NCI-H1048 (cell line): Measurements from ENCODE around the gene CALHM3.
"Not testable (repeated sequence)": the region's sequence is repeated elsewhere in the genome, so short reads cannot be mapped to it uniquely, and the experiment has no call there.

Experiments used
- DNase-seq: peaks from one replicate; lab custom pipeline; 2025; lab: John Stamatoyannopoulos, UW

CALHM3 gene

GRCh38 chr10:103502849-103503660 lies 24.0 kb upstream of the CALHM3 start:
- DNase-seq = no peak

DNA sequence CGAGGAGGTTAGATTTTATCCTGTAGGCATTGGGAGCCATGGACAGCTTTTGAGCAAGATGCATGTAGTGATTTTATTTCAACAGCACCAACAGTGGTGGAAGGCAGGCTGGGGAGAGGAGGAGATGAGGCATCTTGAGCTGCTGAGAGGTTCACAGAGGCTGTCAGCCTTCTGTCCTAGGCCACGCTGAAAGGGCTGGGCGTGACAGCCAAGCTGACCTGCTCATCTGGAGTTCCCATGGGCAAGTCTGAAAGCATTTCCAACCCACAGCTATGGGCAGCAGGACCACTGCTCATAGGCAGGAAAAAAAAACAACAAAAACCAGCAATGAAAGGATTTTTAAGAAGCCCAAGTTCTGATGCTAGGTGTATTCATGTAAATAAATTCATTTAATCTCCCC lies 22.1 kb upstream of the CALHM3 start:
- DNase-seq = no peak

DNA sequence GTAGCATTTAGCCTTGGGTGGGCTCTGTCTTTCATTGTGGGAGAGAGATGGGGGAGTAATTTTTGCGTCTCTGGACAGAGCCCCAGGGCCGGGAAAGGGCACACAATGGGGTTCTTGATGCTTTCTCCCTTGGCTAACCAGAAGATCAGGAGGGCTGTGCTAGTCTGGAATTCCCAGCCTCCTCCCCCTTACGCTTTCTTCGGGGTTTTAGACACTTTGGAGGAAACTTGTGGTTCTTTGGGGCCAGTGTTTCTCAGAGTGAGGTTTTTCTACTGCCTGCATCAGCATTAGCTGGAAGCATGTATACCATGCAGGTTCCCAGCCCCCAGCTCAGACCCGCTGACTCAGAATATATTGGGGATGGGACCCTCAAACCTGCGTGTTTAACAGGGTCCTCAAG lies 21.4 kb upstream of the CALHM3 start:
- DNase-seq = no peak

DNA sequence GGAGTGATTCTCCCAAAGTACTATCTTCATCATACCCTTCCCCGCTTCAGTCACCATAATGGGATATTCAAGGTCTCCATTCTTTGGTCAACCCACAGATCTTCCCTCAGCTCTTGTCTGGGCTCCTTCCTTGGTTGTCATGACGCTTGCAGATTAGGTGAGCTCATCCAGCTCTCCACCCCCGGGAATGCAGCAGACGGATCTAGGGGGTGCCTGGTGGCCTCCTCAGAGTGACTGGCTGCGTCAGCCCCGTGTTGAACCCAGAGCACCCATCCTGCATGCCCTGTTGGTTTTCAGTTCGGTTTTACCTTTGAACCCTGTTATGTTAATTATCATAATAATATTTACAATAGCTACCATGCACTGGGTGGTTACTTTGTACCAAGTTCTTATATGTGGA lies 20.8 kb upstream of the CALHM3 start:
- no peak for DNase-seq

- DNase-seq = no peak
Observed at GRCh38 chr10:103498936-103499638, 20.0 kb upstream of the CALHM3 start.

DNA sequence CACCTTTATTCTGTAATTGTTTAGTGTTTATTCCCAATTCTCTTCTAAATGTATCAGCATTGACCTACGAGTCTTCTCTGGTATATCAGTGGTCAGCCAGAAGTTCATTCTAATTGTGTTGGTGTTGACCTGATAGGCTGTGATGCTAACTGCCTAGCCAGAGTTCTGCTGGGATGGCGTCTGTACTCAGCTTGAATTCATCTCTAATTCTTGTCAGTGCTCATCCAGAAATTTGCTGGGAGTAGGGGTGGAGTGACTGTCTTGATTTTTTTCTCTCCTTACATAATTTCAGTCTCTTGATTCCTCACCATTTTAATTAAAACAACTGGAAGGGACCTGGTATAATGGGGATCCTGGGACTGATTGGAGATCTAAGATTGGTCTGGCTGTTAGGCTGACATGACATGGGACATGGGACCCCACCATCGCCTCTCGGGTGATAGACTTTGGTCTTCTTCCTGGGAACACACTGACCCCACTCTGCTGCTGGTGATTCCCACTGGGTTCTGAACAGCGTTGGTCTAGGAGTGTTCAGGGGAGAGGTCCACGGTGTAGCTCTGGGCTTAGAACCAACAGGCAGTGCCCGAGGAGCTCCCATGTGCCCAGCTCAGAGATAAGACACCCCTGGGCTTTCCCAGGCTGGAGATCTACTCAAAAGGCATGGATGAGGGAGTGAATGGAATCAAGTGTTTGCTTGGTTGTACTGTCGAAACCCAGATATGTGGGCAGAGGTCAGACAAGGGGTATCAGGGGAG lies 18.3 kb upstream of the CALHM3 start:
- no peak for DNase-seq

- no peak for DNase-seq
Observed at GRCh38 chr10:103495321-103495720, 16.3 kb upstream of the CALHM3 start.

DNA sequence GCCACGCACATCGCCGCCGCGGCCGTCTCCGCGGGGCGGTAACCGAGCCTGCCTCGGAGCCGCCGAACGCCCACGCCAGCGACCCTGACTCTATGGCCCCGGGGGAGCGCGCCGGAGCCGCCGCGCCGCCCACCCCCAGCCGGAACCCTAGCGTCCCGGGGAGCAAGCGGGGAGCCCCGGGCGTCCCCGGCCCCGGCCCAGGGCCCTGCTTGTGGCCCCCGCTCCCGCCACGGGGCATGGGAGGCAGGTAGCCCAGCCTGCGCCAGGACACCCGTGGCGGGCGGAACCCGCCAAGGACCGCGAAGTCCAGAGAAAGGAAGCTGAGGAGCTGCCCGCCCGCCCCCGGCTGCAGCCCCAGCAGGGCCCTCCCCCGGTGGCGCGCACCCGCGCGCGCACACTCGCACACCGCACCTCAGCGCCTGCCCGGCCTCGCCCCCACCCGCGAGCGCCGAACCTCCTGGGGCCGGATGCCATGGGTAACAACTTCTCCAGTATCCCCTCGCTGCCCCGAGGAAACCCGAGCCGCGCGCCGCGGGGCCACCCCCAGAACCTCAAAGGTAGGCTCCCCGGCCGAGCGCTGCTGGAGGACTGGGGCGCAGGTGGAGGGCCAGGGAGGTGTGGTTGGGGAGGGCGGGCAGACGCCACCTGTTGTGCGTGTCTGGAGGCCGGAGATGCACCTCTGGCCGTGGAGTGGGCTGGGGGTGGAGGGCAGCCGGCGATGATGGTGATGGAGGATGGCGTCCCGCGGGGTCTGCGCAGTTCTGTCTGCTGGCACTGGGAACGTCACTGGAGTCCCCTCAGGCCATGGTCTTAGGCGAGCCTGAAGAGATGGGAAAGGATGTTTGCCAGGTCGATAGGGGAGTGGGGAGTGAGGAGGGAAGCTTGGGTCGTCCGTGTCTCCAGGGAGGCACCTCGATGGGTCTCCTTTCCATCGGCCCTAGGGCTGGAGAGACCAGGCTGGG lies 15.2 kb upstream of the CALHM3 start:
- DNase-seq = no peak

- no peak for DNase-seq
Observed at GRCh38 chr10:103493362-103493915, 14.4 kb upstream of the CALHM3 start, which contains the start of gene NEURL1. Gene NEURL1 (plus strand): TSS chr10:103493705. CDS start chr10:103494388, 683 bp downstream.

- DNase-seq = no peak
Observed at GRCh38 chr10:103492655-103493261, 13.7 kb upstream of the CALHM3 start.

GRCh38 chr10:103491729-103492364 lies 12.8 kb upstream of the CALHM3 start:
- DNase-seq = no peak

DNA sequence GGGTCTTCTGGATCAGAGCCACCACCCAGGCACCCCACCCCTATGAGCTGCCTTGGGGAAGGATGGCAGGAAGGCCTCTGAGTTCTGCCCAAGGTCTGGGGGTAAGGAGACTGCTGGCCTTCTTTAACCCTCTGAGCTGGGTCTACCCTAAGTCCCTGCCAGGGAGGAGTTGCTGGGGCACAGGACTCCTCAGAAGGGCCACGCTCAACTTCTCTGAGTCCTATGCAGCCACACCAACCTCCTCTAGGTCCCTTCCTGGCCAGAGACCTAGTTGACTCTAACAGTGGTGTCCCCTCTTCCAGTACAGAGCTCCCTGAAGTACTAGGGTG lies 11.9 kb upstream of the CALHM3 start:
- DNase-seq = no peak

DNA sequence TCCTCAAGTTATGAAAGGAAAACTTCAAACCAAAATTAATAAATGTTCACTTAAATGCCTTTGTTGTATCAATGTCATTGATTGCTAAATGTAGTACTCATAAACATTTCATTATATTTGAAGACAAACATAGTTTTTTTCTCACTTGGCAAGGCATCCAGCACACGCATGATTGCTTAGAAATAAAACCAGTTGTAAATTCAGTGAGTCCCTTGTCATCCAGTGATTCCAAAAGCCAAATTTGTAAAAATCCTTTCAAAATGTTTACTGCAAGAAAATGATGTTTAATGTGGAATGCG lies 8.3 kb upstream of the CALHM3 start:
- no peak for DNase-seq

- DNase-seq = not testable (repeated sequence)
Observed at GRCh38 chr10:103486635-103487409, 7.8 kb upstream of the CALHM3 start.

- DNase-seq = no peak
Observed at GRCh38 chr10:103481974-103482531, 3.0 kb upstream of the CALHM3 start.

GRCh38 chr10:103480521-103480920 lies 1.5 kb upstream of the CALHM3 start:
- no peak for DNase-seq

DNA sequence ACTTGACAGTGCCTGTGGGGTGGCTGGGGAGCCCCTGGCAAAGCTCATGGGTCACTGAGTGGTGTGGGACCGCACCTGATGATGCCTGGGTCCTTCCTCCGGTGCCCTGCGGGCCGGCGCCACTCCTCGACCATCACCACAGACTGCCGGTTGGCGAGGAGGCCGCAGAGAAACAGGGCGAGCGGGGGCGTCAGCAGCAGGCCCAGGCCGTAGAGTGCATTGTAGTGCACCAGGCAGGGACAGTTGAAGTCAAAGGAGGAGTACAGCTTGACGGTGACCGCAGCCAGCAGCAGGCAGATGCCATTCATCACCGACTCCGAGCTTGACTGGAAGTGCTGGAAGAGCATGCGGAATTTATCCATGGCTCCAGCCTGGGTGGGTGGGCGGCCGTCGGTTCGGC lies 369 bp downstream of the CALHM3 start:
- DNase-seq = no peak

- no peak for DNase-seq
Observed at GRCh38 chr10:103476046-103476768, 2.8 kb downstream of the CALHM3 start.

- no peak for DNase-seq
Observed at GRCh38 chr10:103475437-103475836, 3.6 kb downstream of the CALHM3 start.
